ENCODE data around the gene CDK17.
"Not testable (repeated sequence)": the region's sequence is repeated elsewhere in the genome, so short reads cannot be mapped to it uniquely, and the experiment has no call there.

Gene CDK17

GRCh38 chr12:96368233-96368632, 32.0 kb downstream of the CDK17 start:
- in situ Hi-C loops (cut with MboI; ENCODE audit: low pct_unique_long_range_greater_than_20kb, low sequenced_read_pairs) = no loop called here
- no peak for DNase-seq

DNA sequence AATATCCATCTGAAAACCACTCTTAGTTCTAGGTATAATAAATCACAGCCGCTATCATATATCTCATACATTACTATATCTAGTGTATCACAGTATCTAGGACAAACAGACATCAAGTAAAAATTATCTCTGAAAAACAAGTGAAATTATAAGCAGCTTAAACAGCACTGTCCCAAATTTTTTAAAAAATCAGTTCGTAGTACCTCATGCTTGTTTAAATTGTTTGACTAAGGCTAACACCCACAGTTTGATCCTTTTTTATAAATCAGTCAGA, 33.9 kb downstream of the CDK17 start:
- DNase-seq = no peak
- in situ Hi-C loops (cut with MboI; ENCODE audit: low pct_unique_long_range_greater_than_20kb, low sequenced_read_pairs) = no loop called here

DNA sequence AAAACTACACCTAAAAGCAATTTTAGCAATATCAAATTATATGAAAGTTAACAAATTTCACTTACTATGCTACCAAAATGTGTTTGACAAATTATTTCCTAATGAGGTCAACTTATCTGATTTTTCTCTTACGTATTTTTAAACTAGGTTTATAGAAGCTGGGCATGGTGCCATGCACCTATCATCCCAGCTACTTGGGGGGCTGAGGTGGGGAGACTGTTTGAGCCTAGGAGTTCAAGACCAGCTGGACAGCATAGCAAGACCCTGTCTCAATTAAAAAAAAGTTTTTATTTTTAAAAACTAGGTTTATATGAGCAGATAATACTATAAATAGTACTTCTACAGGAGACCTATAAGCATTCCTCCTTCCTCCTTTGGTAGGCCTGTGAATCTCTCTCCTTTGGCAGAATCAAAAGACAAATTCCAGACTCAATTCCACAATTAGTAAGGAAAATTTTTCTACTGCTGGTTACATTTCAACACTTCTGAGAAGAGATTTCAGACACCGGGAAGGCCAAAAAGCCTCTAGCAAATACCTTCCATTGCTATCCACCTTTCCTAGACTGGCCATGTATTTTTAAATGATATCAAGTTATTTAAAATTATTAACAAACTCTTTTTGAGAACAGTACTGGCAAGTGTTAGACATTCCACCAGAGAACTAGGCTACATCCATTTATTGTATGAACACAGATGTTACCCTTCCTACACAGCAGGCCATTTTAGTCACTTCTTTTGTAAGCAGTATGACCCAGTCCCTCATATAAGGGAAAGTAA, 34.4 kb downstream of the CDK17 start:
- DNase-seq = no peak
- in situ Hi-C loops (cut with MboI; ENCODE audit: low pct_unique_long_range_greater_than_20kb, low sequenced_read_pairs) = no loop called here

DNA sequence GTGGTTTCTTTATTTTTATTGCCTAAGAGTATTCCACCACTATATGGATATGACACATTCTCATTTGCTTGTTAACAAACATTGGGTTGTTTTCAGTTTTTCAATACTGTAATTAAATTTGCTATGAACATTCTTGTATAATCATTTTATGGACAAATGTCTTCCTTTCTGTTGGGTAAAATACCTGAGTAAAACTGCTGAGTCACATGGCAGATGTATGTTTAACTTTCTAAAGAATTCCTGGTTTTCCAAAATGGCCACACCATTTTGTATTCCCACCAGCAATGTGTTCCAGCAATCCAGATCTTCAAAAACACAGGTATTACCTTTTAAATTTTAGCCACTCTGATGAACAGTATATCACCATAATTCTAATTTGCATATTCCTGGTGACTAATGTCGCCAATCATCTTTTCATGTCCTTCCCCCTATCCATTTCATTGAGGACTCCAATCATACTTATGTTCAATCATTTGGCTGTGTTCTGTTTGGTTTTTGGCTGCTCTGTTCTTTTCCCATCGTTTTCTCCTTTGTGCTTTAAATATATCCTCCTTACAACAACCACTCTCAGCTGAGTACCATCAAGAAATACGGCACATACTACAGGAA, 36.0 kb downstream of the CDK17 start:
- DNase-seq = no peak
- in situ Hi-C loops (cut with MboI; ENCODE audit: low pct_unique_long_range_greater_than_20kb, low sequenced_read_pairs) = no loop called here

DNA sequence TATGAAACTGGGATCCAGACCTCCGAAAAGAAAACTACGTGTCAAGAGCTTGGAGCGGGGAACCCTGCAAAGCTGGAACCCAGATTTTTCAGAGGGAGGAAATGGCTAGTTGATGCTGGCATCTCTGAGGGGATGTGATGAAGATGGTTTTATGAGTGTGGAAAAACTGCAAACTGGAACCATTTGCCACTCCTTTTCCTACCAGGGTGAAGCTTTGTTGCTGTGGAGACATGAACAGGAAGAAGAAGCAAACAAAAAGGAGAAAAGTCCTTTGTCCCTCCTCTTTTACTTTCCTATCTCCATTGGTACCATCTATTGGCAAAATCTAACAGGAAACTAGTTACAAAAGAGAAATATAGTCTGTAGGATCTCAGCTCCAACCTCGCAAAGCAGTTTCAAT, 39.2 kb downstream of the CDK17 start:
- in situ Hi-C loops (cut with MboI; ENCODE audit: low pct_unique_long_range_greater_than_20kb, low sequenced_read_pairs) = no loop called here

DNA sequence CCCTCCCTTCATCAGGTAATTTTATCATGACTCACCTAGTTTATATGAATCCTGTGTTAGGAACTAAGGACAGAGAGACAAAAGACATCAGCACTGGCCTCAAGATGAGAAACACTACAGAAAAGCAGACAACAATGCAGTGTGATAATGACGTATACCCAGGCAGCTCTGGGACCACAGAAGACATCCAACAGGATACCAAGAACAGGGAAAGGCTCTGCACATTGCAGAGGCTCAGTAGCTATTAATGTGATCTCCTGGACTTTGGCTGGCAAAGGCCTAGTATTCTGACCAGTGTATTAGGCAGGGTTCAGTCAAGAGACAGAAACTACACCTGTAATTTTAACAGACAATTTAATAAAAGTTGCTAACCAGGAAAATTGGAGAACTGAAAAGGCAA, 39.7 kb downstream of the CDK17 start:
- DNase-seq = no peak
- in situ Hi-C loops (cut with MboI; ENCODE audit: low pct_unique_long_range_greater_than_20kb, low sequenced_read_pairs) = no loop called here

More for the DNA sequence above, 39.2 kb downstream of the CDK17 start:
- DNase-seq = peak; percentile 39

- in situ Hi-C loops (cut with MboI; ENCODE audit: low pct_unique_long_range_greater_than_20kb, low sequenced_read_pairs) = no loop called here
- no peak for DNase-seq
Observed at GRCh38 chr12:96359328-96359727, 40.9 kb downstream of the CDK17 start.

GRCh38 chr12:96356831-96357230, 43.4 kb downstream of the CDK17 start:
- no peak for DNase-seq
- in situ Hi-C loops (cut with MboI; ENCODE audit: low pct_unique_long_range_greater_than_20kb, low sequenced_read_pairs) = no loop called here

- in situ Hi-C loops (cut with MboI; ENCODE audit: low pct_unique_long_range_greater_than_20kb, low sequenced_read_pairs) = no loop called here
- DNase-seq = peak; percentile 28
Observed at GRCh38 chr12:96354844-96355534, 45.2 kb downstream of the CDK17 start.

DNA sequence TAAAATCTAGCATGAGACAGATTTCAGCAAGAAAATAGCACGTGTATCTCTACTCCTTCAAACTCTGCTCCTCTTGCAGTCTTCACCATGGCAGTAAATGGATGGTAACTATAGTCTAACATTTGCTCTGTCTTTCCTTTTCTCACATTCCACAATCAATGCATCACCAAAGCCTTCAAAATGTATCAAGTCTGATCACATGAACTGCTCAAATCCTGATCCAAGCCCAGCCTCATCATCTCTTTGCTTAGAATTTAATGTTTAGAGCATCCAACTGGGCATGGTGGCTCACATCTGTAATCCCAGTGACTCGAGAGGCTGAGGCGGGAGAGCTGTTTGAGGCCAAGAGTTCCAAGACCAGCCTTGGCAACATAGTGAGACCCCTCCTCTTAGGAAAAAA, 45.9 kb downstream of the CDK17 start:
- in situ Hi-C loops (cut with MboI; ENCODE audit: low pct_unique_long_range_greater_than_20kb, low sequenced_read_pairs) = no loop called here
- no peak for DNase-seq

- in situ Hi-C loops (cut with MboI; ENCODE audit: low pct_unique_long_range_greater_than_20kb, low sequenced_read_pairs) = no loop called here
- no peak for DNase-seq
Observed at GRCh38 chr12:96352161-96352835, 47.9 kb downstream of the CDK17 start.

GRCh38 chr12:96350982-96351381, 49.3 kb downstream of the CDK17 start:
- DNase-seq = peak; percentile 50
- in situ Hi-C loops (cut with MboI; ENCODE audit: low pct_unique_long_range_greater_than_20kb, low sequenced_read_pairs) = no loop called here

GRCh38 chr12:96347130-96347699, 53.0 kb downstream of the CDK17 start:
- in situ Hi-C loops (cut with MboI; ENCODE audit: low pct_unique_long_range_greater_than_20kb, low sequenced_read_pairs) = no loop called here
- DNase-seq = no peak

GRCh38 chr12:96346716-96347115, 53.5 kb downstream of the CDK17 start:
- in situ Hi-C loops (cut with MboI; ENCODE audit: low pct_unique_long_range_greater_than_20kb, low sequenced_read_pairs) = not testable (repeated sequence)

DNA sequence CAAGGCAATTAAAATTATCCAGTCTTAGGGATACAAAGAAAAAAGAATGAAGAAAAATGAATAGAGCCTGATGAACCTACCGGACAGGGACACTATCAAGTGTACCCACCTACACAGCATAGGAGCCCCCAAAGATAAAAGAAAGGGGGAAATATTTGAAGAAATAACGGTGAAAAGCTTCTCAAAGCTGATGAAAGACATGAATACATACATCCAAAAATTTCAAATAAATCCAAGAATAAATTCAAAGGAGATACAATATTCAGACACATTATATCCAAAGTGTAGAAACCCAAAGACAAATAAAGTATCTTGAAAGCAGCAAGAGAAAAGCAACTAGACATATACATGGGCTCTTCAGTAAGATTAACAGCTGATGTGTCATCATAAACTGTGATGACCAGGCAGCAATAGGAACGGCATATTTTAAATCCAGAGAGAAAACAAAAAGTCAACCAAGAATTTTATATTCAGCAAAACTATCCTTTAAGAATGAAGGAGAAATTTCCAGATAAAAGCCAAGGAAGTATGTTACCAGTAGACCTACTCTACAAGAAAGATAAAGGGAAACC, 56.0 kb downstream of the CDK17 start:
- in situ Hi-C loops (cut with MboI; ENCODE audit: low pct_unique_long_range_greater_than_20kb, low sequenced_read_pairs) = no loop called here
- DNase-seq = no peak

More at GRCh38 chr12:96346716-96347115, 53.5 kb downstream of the CDK17 start:
- not testable (repeated sequence) for DNase-seq

- DNase-seq = peak; percentile 76
- in situ Hi-C loops (cut with MboI; ENCODE audit: low pct_unique_long_range_greater_than_20kb, low sequenced_read_pairs) = no loop called here
Observed at GRCh38 chr12:96343347-96343954, 56.8 kb downstream of the CDK17 start.

- in situ Hi-C loops (cut with MboI; ENCODE audit: low pct_unique_long_range_greater_than_20kb, low sequenced_read_pairs); DNase-seq: not testable (repeated sequence)
Observed at GRCh38 chr12:96339666-96340065, 60.6 kb downstream of the CDK17 start.

DNA sequence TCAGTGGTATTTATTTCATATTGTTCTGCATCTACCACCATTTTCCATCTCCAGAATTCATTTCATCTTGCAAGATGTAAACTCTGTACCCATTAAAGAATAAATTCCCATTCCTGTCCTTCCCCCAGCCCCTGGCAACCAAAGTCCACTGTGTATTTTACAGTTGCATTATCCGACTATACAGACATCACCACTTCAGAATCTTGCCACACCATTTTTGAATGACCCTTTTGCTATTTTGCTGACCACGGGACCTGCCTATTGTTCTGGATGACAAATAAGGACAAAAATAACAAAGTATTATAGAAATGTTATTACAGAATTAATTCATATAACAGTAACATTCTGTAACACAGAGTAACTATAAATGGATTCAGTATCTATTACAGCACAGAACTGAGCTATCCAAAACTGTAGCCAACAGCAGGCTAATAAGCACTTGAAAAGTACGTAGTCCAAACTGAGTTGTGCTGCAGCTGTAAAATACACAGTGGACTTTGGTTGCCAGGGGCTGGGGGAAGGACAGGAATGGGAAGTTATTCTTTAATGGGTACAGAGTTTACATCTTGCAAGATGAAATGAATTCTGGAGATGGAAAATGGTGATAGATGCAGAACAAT, 61.3 kb downstream of the CDK17 start:
- DNase-seq = no peak
- in situ Hi-C loops (cut with MboI; ENCODE audit: low pct_unique_long_range_greater_than_20kb, low sequenced_read_pairs) = no loop called here

DNA sequence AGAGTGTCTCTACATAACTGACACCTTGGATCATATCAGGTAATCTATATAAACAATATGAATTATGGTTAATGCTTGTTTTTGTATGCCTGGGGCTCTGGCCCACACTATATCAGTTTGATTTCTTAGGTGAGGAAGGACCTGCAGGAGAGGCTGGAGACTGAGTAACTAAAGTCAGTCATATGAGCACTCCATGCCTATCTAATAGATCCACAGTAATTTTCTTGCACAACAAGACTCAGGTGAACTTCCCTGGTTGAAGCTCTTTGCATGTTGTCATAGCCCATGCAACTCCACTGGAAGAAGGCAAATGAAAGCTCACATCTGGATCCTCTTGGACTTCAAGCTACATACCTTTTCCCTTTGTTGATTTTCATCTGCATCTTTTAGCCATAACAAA, 62.3 kb downstream of the CDK17 start:
- in situ Hi-C loops (cut with MboI; ENCODE audit: low pct_unique_long_range_greater_than_20kb, low sequenced_read_pairs) = no loop called here
- no peak for DNase-seq

All from KBM-7 (cell line).